ENCODE results near the gene THUMPD2.

GRCh38 chr2:39781697-39782096 is 2.6 kb upstream of the THUMPD2 start:
- no peak for TF ChIP-seq CTCF (conservative IDR thresholded peaks at IDR 0.05)
- TF ChIP-seq EZH2 (IDR thresholded peaks at IDR 0.05; ENCODE audit: low read depth): no peak
